IMR-90 (cell line): ENCODE measurements around the gene SMAD2. TPM values are rescaled to one million over a fixed set of nuclear protein-coding genes. Genes with fewer than 3 reads are reported as not detected.

Source experiments
- ATAC-seq: fragments of 200-7000 bp; cut with Tn5 transposase; 2 replicates; pipeline ENCODE4 v1.9.1; 2020; ENCODE audit warnings: low read depth, mild to moderate bottlenecking, moderate library complexity
- BruUV-seq: library from RNA; stranded (reverse); fragments of 400-500 nt; replicated peaks from 2 replicates; lab custom pipeline; 2021; lab: Mats Ljungman, UMichigan
- CTCF ChIA-PET: fragments of 300-600 bp; formaldehyde crosslinking; extraction: SDS; loops from one replicate; lab custom pipeline; 2021; ENCODE audit warnings: antibody characterized with exemption; lab: Yijun Ruan, JAX
- POLR2A ChIA-PET: fragments of 300-600 bp; sonication (Branson Sonifier 250); formaldehyde crosslinking; loops from one replicate; lab custom pipeline; 2022; ENCODE audit warnings: antibody characterized with exemption; ENCODE audit not compliant: unreplicated experiment; lab: Charles Lee
- DNase-seq: peaks from one replicate; pipeline ENCODE4 v3.0.0; 2013
- H2AFZ ChIP-seq: replicated peaks from 2 replicates; pipeline ENCODE3; 2013; ENCODE audit warnings: low read length, mild to moderate bottlenecking; ENCODE audit not compliant: poor library complexity
- H2AK5ac ChIP-seq: 2 replicates; pipeline ENCODE4 v1.6.1; 2013; ENCODE audit warnings: low read depth, low read length, inconsistent platforms
- H2AK9ac ChIP-seq: replicated peaks from 2 replicates; pipeline ENCODE3; 2013; ENCODE audit warnings: mild to moderate bottlenecking, low read depth, low read length, moderate library complexity; ENCODE audit not compliant: poor library complexity
- H2BK120ac ChIP-seq: 2 replicates; pipeline ENCODE4 v1.6.1; 2013; ENCODE audit warnings: low read depth, low read length, inconsistent platforms
- H2BK15ac ChIP-seq: 3 replicates; pipeline ENCODE4 v1.6.1; 2013; ENCODE audit warnings: low read depth, low read length, inconsistent platforms
- H2BK20ac ChIP-seq: 2 replicates; pipeline ENCODE4 v1.6.1; 2013; ENCODE audit warnings: low read depth, mild to moderate bottlenecking, inconsistent platforms, low read length, moderate library complexity
- H2BK5ac ChIP-seq: 2 replicates; pipeline ENCODE4 v1.6.1; 2013; ENCODE audit warnings: mild to moderate bottlenecking, low read depth, low read length, inconsistent platforms; ENCODE audit not compliant: poor library complexity, severe bottlenecking
- H3K14ac ChIP-seq: replicated peaks from 2 replicates; pipeline ENCODE4 v1.6.1; 2013; ENCODE audit warnings: low read depth, low read length, inconsistent platforms
- H3K18ac ChIP-seq: 2 replicates; pipeline ENCODE4 v1.6.1; 2013; ENCODE audit warnings: low read depth, low read length, control low read depth
- H3K23ac ChIP-seq: 2 replicates; pipeline ENCODE4 v1.6.1; 2013; ENCODE audit warnings: low read depth, low read length, inconsistent platforms
- H3K27ac ChIP-seq: 2 replicates; pipeline ENCODE4 v1.5.1; 2013; ENCODE audit warnings: mild to moderate bottlenecking, control low read depth, low read length; ENCODE audit not compliant: insufficient read depth
- H3K27me3 ChIP-seq: 2 replicates; pipeline ENCODE4 v1.6.1; 2013; ENCODE audit warnings: low read length; ENCODE audit not compliant: control insufficient read depth, insufficient read depth
- H3K36me3 ChIP-seq: 2 replicates; pipeline ENCODE4 v1.6.1; 2013; ENCODE audit warnings: low read length, mixed read lengths; ENCODE audit not compliant: control insufficient read depth, insufficient read depth
- H3K4ac ChIP-seq: 2 replicates; pipeline ENCODE4 v1.6.1; 2013; ENCODE audit warnings: low read depth, low read length, inconsistent platforms
- H3K4me1 ChIP-seq: 2 replicates; pipeline ENCODE4 v1.6.1; 2013; ENCODE audit warnings: low read length, mixed read lengths; ENCODE audit not compliant: control insufficient read depth, insufficient read depth
- H3K4me2 ChIP-seq: 2 replicates; pipeline ENCODE4 v1.6.1; 2013; ENCODE audit warnings: low read depth, mild to moderate bottlenecking, control low read depth, low read length, moderate library complexity
- H3K4me3 ChIP-seq: 2 replicates; pipeline ENCODE4 v1.5.1; 2013; ENCODE audit warnings: low read depth, mild to moderate bottlenecking, control low read depth, low read length, moderate library complexity; ENCODE audit not compliant: insufficient read depth
- H3K56ac ChIP-seq: 2 replicates; pipeline ENCODE4 v1.6.1; 2013; ENCODE audit warnings: low read length, inconsistent platforms; ENCODE audit not compliant: insufficient read depth; ENCODE audit errors: extremely low read depth
- H3K79me1 ChIP-seq, 2 experiments: 2 replicates each; pipeline ENCODE4 v1.6.1; 2013; ENCODE audit warnings: low read length in 2 of 2, inconsistent platforms in 1 of 2, low read depth in 1 of 2
- H3K9ac ChIP-seq: 2 replicates; pipeline ENCODE4 v1.6.1; 2013; ENCODE audit warnings: low read depth, low read length, control low read depth
- H3K9me1 ChIP-seq: 2 replicates; pipeline ENCODE4 v1.6.1; 2013; ENCODE audit warnings: low read length, inconsistent platforms; ENCODE audit not compliant: insufficient read depth
- H3K9me3 ChIP-seq: 2 replicates; pipeline ENCODE4 v1.6.1; 2013; ENCODE audit warnings: low read length; ENCODE audit not compliant: control insufficient read depth, insufficient read depth
- H4K20me1 ChIP-seq: 2 replicates; pipeline ENCODE4 v1.6.1; 2013; ENCODE audit warnings: low read length, inconsistent platforms; ENCODE audit not compliant: insufficient read depth
- H4K5ac ChIP-seq: 2 replicates; pipeline ENCODE4 v1.6.1; 2013; ENCODE audit warnings: mild to moderate bottlenecking, low read depth, low read length, control low read depth
- H4K8ac ChIP-seq, 2 experiments: 2 replicates each; pipeline ENCODE4 v1.6.1; 2013; ENCODE audit warnings: low read depth in 2 of 2, low read length in 2 of 2, control low read depth in 1 of 2, inconsistent platforms in 1 of 2
- H4K91ac ChIP-seq: 2 replicates; pipeline ENCODE4 v1.6.1; 2013; ENCODE audit warnings: low read depth, low read length, inconsistent platforms; ENCODE audit not compliant: insufficient read depth
- BHLHE40 ChIP-seq: fragments of 150-350 bp; IDR thresholded peaks from 2 replicates; pipeline ENCODE4 v1.6.1; 2016; ENCODE audit warnings: mild to moderate bottlenecking, low read depth, low read length
- CHD1 ChIP-seq: IDR thresholded peaks from 2 replicates; pipeline ENCODE4 v1.6.1; 2012; ENCODE audit warnings: low read depth, low read length, improper control_type of control experiment
- MAFK ChIP-seq: IDR thresholded peaks from 2 replicates; pipeline ENCODE4 v1.6.1; 2012; ENCODE audit warnings: low read depth, low read length, improper control_type of control experiment
- MAZ ChIP-seq: IDR thresholded peaks from 2 replicates; pipeline ENCODE4 v1.6.1; 2012; ENCODE audit warnings: low read depth, mild to moderate bottlenecking, low read length, improper control_type of control experiment, moderate library complexity, borderline replicate concordance
- NFE2L2 ChIP-seq: fragments of 150-350 bp; IDR thresholded peaks from 2 replicates; pipeline ENCODE4 v1.6.1; 2016; ENCODE audit warnings: low read depth, mild to moderate bottlenecking, low read length
- POLR2A ChIP-seq: IDR thresholded peaks from 2 replicates; pipeline ENCODE4 v1.6.1; 2012; ENCODE audit warnings: mild to moderate bottlenecking, low read depth, low read length
- RFX5 ChIP-seq: IDR thresholded peaks from 2 replicates; pipeline ENCODE4 v1.8.0; 2012; ENCODE audit warnings: low read depth, mild to moderate bottlenecking, low read length, moderate library complexity
- SMC3 ChIP-seq: fragments of 150-350 bp; IDR thresholded peaks from 2 replicates; pipeline ENCODE4 v1.6.1; 2016; ENCODE audit warnings: low read depth, mild to moderate bottlenecking, antibody characterized with exemption, low read length, moderate library complexity
- WGBS, 2 experiments: methylation state at CpG; one replicate each; pipeline versions ENCODE4 v1.1.5 to v1.1.7; 2013; ENCODE audit warnings: missing lambda C conversion rate in 2 of 2; ENCODE audit not compliant: insufficient read length in 1 of 2; ENCODE audit errors: extremely low coverage in 2 of 2; 5-methylcytosine and 5-hydroxymethylcytosine counted together
- dilution Hi-C: fragments of 300-500 bp; cut with HindIII; formaldehyde crosslinking; loops from one replicate; pipeline ENCODE4 v1.14.3; 2018; ENCODE audit warnings: low sequenced_read_pairs; ENCODE audit not compliant: unreplicated experiment
- in situ Hi-C: fragments of 300-500 bp; cut with MboI; formaldehyde crosslinking; loops from 3 replicates; pipeline ENCODE4 v1.14.3; 2019; ENCODE audit warnings: low sequenced_read_pairs, inconsistent platforms, mixed read lengths
- intact Hi-C: fragments of 100-400 bp; cut with micrococcal nuclease; formaldehyde crosslinking; loops from 2 replicates; pipeline ENCODE4 v1.10.0; 2022
- polyA plus RNA-seq, 3 experiments: library from polyadenylated mRNA; depleted of rRNA; stranded (reverse); fragments of >200 nt; gene quantifications; 2 replicates each; pipeline ENCODE4 v1.2.3, GENCODE V29; 2012; ENCODE audit warnings: low replicate concordance in 1 of 3
- total RNA-seq: library from RNA; depleted of rRNA; stranded (reverse); fragments of >200 nt; gene quantifications from 2 replicates; pipeline ENCODE4 v1.2.3, GENCODE V29; 2012
- TF ChIP-seq, protein P1 (sequence below): fragments of 150-350 bp; IDR thresholded peaks from 2 replicates; pipeline ENCODE4 v1.6.1; 2016; ENCODE audit warnings: low read depth, mild to moderate bottlenecking, low read length, moderate library complexity, borderline replicate concordance
- TF ChIP-seq, protein P2 (sequence below): fragments of 150-350 bp; IDR thresholded peaks from 2 replicates; pipeline ENCODE4 v1.6.1; 2017; ENCODE audit warnings: mild to moderate bottlenecking, antibody characterized with exemption, low read length, low read depth
- TF ChIP-seq, protein P3 (sequence below): conservative IDR thresholded peaks from 2 replicates; pipeline ENCODE4 v1.5.1; 2012; ENCODE audit warnings: mild to moderate bottlenecking, low read depth, low read length, improper control_type of control experiment

SMAD2 gene
- total and polyA plus RNA-seq, 2 of the 4 experiments (the other 2 are of a cell fraction) = 41.7 to 171 TPM

DNA sequence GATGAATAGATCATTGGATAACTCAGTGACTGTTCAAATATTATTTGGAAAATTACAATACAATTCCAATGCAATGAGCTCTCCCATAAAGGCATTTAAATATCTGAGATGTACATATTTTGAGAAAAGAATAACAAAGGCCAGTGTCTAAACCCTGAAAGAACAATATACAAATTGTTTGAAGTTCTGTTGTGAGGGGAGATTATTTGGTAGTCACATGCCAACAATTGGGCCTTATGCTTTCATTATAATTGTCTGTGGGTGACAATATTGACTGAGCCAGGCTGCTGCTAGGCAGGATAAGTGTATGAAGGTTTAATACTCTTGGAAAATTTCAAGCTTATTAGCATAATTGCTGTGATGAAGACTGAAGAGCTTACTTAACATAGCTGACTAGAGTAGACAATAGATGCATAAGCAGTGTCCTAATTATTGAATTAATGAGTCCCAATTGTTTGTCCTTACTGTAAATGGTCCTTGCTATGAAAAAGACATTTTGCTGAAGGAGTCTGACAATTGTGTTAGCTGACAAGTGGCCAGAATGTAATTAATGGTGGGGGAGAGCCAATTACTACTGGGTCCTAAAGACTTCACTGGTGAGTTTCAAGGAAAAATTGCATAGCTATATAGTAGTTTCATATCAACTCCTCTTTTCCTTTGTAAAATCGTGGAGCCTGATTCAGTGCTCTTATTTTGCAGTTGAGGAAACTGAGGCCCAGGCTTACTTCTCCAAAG, 5.0 kb upstream of the SMAD2 start:
- no peak overlapping the region for H4K5ac ChIP-seq
- H3K56ac ChIP-seq = no peak overlapping the region
- H3K9ac ChIP-seq = no peak overlapping the region
- no peak overlapping the region for H2BK5ac ChIP-seq
- no peak overlapping the region for H3K4me2 ChIP-seq
- no peaks in the 10 kb centered on the region for H3K4me1 ChIP-seq
- in situ Hi-C loops (no loop called here), intact Hi-C loops (no loop called here), dilution Hi-C loops (no loop called here)
- no peak overlapping the region for H3K18ac ChIP-seq
- no peak overlapping the region for H4K91ac ChIP-seq
- H2BK120ac ChIP-seq = no peak overlapping the region
- no peaks in the 10 kb centered on the region for H3K36me3 ChIP-seq
- H3K27me3 ChIP-seq = peaks cover 19% of the 10 kb centered on the region
- no peak overlapping the region for H2BK20ac ChIP-seq
- BruUV-seq = no TSS peak
- no peaks in the 10 kb centered on the region for H3K9me3 ChIP-seq
- no peak overlapping the region for H2AK5ac ChIP-seq
- H3K23ac ChIP-seq = no peak overlapping the region
- H3K79me1 ChIP-seq = no peaks in the 10 kb centered on the region
- H4K8ac ChIP-seq = no peak overlapping the region
- no peak for ATAC-seq
- no peak overlapping the region for H3K4me3 ChIP-seq
- no peak overlapping the region for H3K14ac ChIP-seq
- peaks cover 3% of the 10 kb centered on the region; the same call in 1 of the 2 replicates for H3K9me1 ChIP-seq
- H4K20me1 ChIP-seq = no peaks in the 10 kb centered on the region
- H2AK9ac ChIP-seq = no peak overlapping the region
- no CpG with 5 or more reads among the region's 1 CpG for WGBS, 2 experiments
- DNase-seq = no peak
- TF ChIP-seq MAZ (no peak), BHLHE40 (no peak), NFE2L2 (no peak), RFX5 (no peak), POLR2A (no peak), SMC3 (no peak), MAFK (no peak), CHD1 (no peak)
- TF ChIP-seq, protein P1, sequence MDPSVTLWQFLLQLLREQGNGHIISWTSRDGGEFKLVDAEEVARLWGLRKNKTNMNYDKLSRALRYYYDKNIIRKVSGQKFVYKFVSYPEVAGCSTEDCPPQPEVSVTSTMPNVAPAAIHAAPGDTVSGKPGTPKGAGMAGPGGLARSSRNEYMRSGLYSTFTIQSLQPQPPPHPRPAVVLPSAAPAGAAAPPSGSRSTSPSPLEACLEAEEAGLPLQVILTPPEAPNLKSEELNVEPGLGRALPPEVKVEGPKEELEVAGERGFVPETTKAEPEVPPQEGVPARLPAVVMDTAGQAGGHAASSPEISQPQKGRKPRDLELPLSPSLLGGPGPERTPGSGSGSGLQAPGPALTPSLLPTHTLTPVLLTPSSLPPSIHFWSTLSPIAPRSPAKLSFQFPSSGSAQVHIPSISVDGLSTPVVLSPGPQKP = no peak
- TF ChIP-seq, protein P2, sequence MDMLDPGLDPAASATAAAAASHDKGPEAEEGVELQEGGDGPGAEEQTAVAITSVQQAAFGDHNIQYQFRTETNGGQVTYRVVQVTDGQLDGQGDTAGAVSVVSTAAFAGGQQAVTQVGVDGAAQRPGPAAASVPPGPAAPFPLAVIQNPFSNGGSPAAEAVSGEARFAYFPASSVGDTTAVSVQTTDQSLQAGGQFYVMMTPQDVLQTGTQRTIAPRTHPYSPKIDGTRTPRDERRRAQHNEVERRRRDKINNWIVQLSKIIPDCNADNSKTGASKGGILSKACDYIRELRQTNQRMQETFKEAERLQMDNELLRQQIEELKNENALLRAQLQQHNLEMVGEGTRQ = no peak
- TF ChIP-seq, protein P3, sequence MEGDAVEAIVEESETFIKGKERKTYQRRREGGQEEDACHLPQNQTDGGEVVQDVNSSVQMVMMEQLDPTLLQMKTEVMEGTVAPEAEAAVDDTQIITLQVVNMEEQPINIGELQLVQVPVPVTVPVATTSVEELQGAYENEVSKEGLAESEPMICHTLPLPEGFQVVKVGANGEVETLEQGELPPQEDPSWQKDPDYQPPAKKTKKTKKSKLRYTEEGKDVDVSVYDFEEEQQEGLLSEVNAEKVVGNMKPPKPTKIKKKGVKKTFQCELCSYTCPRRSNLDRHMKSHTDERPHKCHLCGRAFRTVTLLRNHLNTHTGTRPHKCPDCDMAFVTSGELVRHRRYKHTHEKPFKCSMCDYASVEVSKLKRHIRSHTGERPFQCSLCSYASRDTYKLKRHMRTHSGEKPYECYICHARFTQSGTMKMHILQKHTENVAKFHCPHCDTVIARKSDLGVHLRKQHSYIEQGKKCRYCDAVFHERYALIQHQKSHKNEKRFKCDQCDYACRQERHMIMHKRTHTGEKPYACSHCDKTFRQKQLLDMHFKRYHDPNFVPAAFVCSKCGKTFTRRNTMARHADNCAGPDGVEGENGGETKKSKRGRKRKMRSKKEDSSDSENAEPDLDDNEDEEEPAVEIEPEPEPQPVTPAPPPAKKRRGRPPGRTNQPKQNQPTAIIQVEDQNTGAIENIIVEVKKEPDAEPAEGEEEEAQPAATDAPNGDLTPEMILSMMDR = no peak
- no peak overlapping the region for H3K4ac ChIP-seq
- H2BK15ac ChIP-seq = no peak overlapping the region
- ChIA-PET POLR2A (no interaction called here), CTCF (interaction anchor here (0.9 kb wide), 1 partner anchor 9 kb away, joined by 5 read pairs; no protein-coding TSS in a partner anchor)
- no peak overlapping the region for H3K27ac ChIP-seq
- H2AFZ ChIP-seq = no peak overlapping the region
